SKM-1 (cell line): ENCODE results near the gene CPEB1.
"Not testable (repeated sequence)": the region's sequence is repeated elsewhere in the genome, so short reads cannot be mapped to it uniquely, and the experiment has no call there.

Source experiments
- DNase-seq: peaks from one replicate; lab custom pipeline; 2025; ENCODE audit not compliant: unreplicated experiment; lab: John Stamatoyannopoulos, UW

Gene CPEB1

GRCh38 chr15:82548700-82549099, 98.5 kb downstream of the CPEB1 start:
- DNase-seq = no peak

GRCh38 chr15:82545478-82545877, 101.7 kb downstream of the CPEB1 start:
- no peak for DNase-seq

- DNase-seq = no peak
Measured at GRCh38 chr15:82545002-82545401, 102.2 kb downstream of the CPEB1 start.

- no peak for DNase-seq
Measured at GRCh38 chr15:82544431-82544830, 102.7 kb downstream of the CPEB1 start.

- DNase-seq = no peak
Measured at GRCh38 chr15:82543160-82543559, 104.0 kb downstream of the CPEB1 start.

- DNase-seq = no peak
Measured at GRCh38 chr15:82540984-82541431, 106.2 kb downstream of the CPEB1 start.

GRCh38 chr15:82540055-82540983, 106.8 kb downstream of the CPEB1 start, which contains the start of gene RPS17:
Gene RPS17, minus strand, starts transcription at chr15:82540457. Its CDS starts 29 bp downstream, at chr15:82540428.
- no peak for DNase-seq

GRCh38 chr15:82539691-82540054, 107.5 kb downstream of the CPEB1 start:
- DNase-seq = no peak

- no peak for DNase-seq
Measured at GRCh38 chr15:82538961-82539690, 108.0 kb downstream of the CPEB1 start.

- no peak for DNase-seq
Measured at GRCh38 chr15:82537351-82537908, 109.7 kb downstream of the CPEB1 start.

GRCh38 chr15:82536409-82537350, 110.5 kb downstream of the CPEB1 start:
- no peak for DNase-seq

GRCh38 chr15:82535566-82536408, 111.4 kb downstream of the CPEB1 start:
- no peak for DNase-seq

- DNase-seq = not testable (repeated sequence)
Measured at GRCh38 chr15:82535151-82535550, 112.0 kb downstream of the CPEB1 start.

- DNase-seq = not testable (repeated sequence)
Measured at GRCh38 chr15:82534457-82534861, 112.7 kb downstream of the CPEB1 start.

- no peak for DNase-seq
Measured at GRCh38 chr15:82533801-82534200, 113.4 kb downstream of the CPEB1 start.

- DNase-seq = no peak
Measured at GRCh38 chr15:82532991-82533481, 114.1 kb downstream of the CPEB1 start.

GRCh38 chr15:82532383-82532990, 114.7 kb downstream of the CPEB1 start:
- DNase-seq = no peak

GRCh38 chr15:82531496-82532382, 115.4 kb downstream of the CPEB1 start:
- no peak for DNase-seq
